Activated naive CD8-positive, alpha-beta T cell (primary cell): ENCODE data around the gene RAB11FIP4.

ENCODE experiments used
- H3K27ac Mint-ChIP-seq: one replicate; pipeline ENCODE4 v1.8.0; 2021; ENCODE audit warnings: mixed read lengths
- H3K27me3 Mint-ChIP-seq: one replicate; pipeline ENCODE4 v1.8.0; 2021; ENCODE audit warnings: mixed read lengths
- H3K36me3 Mint-ChIP-seq: one replicate; pipeline ENCODE4 v1.8.0; 2021; ENCODE audit warnings: mixed read lengths
- H3K4me1 Mint-ChIP-seq: one replicate; pipeline ENCODE4 v1.8.0; 2021; ENCODE audit warnings: low read depth, mixed read lengths
- H3K4me3 Mint-ChIP-seq: one replicate; pipeline ENCODE4 v1.8.0; 2021; ENCODE audit warnings: mild to moderate bottlenecking, mixed read lengths
- H3K9me3 Mint-ChIP-seq: one replicate; pipeline ENCODE4 v1.8.0; 2021; ENCODE audit warnings: low read depth, mixed read lengths

Gene RAB11FIP4

DNA sequence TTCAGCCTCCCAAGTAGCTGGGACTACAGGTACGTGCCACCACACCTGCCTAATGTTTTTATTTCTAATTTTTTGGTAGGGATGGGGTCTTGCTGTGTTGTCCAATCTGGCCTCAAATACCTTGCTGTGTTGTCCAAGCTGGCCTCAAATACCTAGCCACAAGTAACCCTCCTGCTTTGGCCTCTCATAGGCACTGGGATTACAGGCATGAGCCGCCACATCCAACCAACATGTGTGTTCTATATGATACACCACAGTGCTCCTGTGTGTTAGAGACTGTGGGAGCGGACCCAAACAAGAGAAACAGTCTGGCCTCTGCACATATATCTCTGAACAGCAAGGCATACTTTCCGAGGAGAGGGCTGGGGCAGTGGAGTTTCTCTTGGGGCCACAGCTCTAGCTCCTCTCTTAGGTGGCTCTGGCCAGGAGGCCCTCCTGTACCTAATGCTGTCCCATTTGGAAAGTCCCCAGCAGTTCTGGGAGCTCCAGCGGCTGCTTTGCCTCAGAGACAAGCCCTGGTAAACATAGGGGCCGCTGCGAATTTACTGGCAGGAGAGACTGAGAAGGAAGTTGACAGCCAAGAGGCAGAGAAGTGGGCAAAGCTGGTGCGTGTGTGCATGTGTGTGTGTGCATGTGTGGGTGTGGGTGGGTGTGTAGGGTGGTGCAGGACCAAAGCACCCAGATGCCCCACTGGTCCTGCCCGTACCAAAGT, 95.0 kb downstream of the RAB11FIP4 start:
- no peaks in the 10 kb centered on the region for H3K27me3 Mint-ChIP-seq
- peak overlapping the region; percentile 70 for H3K27ac Mint-ChIP-seq
- no peaks in the 10 kb centered on the region for H3K36me3 Mint-ChIP-seq
- peak overlapping the region; percentile 85 for H3K4me3 Mint-ChIP-seq
- H3K4me1 Mint-ChIP-seq: peaks cover 36% of the 10 kb centered on the region
- no peaks in the 10 kb centered on the region for H3K9me3 Mint-ChIP-seq

DNA sequence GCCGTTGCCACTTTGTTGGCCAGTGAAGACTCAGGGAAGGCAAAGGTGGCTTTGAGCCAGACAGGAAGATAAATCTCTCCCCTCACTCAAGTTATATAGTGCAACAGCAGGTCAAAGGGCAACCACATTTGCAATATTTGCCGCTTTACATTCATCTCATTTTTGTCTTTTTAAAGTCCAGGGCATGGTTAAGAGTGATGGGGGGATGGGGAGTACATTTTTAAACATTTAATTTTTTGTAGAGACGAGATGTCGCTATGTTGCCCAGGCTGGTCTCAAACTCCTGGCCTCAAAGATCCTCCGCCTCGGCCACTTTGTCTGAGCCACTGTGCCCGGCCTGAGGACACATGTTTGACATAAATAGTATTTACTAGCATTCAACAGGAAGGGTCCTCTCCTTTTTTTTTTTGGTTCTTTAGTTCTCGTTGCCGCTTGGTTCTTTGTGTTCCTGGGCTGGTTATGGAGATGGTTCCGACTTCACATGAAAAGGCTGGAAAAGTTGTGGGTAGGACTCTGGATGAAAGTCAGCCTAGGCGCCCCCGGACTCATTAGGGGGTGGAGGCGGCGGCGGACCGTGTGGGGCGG, 95.7 kb downstream of the RAB11FIP4 start:
- H3K4me3 Mint-ChIP-seq: peak overlapping the region; percentile 85
- H3K27ac Mint-ChIP-seq: peak overlapping the region; percentile 70
- no peaks in the 10 kb centered on the region for H3K27me3 Mint-ChIP-seq
- H3K4me1 Mint-ChIP-seq: peaks cover 43% of the 10 kb centered on the region
- H3K36me3 Mint-ChIP-seq: no peaks in the 10 kb centered on the region
- H3K9me3 Mint-ChIP-seq: no peaks in the 10 kb centered on the region

DNA sequence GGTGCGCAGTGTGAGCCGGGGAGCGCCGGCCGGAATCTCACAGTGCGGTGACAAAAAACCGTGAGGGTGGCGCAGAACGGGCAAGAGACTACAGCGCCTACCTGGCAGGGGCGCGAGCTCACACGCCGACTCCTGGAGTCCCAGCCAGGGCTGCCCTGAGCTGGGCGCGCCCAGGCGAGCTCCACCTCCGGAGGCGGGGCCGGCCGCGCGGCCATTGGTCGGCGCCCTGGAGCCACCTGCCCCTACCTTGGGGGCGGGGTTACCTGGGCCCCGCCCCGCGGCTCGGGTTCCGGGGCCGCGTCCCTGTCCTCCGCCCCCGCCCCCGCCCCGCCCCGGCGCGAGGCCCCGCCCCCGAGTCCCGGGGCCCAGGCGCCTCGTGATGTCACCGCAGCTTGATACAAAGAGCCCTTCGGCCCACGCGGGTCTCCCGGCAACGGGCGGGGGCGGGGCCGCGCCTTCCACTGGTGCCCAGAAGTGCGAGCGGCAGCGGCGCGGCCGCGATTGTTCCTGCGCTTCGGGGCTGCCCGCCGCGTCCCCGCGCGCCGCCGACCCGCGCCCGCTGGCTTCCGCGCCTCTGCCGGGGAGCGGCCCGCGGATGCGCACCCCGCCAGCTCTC, 96.3 kb downstream of the RAB11FIP4 start:
- peak overlapping the region; percentile 85 for H3K4me3 Mint-ChIP-seq
- peak overlapping the region; percentile 69 for H3K27ac Mint-ChIP-seq
- H3K4me1 Mint-ChIP-seq: peaks cover 49% of the 10 kb centered on the region
- no peaks in the 10 kb centered on the region for H3K27me3 Mint-ChIP-seq
- no peaks in the 10 kb centered on the region for H3K9me3 Mint-ChIP-seq
- H3K36me3 Mint-ChIP-seq: no peaks in the 10 kb centered on the region

DNA sequence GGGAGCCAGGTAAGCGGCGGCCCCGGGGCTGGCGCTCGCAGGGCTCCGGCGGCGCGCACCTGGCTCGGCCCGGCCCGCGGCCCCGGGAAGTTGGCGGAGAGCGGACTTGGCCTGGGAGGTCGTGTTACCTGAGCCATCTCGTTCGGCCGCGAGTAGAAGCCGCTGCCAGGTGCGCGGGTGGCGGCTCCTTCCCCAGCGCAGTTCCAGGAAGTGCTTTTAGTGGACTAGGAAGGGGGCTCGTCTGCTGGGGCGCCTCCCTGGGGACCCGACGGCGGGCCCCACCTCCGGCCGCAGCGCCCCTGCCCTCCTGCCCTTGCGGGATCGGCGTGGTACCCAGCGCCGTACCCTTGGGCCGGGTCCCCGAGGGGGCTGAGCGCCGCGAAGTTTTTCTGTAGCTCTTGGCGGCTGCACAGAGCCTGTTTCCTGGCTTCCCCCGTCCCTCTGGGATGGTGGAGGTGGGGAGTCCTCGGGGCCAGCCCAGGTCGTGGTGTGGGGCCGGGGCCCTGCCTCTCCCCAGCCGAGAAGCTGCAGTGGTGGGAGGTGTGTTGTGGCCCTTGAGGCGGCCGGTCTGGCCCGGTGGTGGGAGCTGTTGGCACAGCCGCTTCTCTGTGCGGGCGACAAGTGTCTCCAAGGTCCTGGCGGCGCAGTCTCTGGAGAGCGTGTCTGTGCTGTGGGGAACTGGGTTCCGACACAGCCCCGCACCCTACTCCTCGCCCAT, 96.9 kb downstream of the RAB11FIP4 start:
- H3K4me1 Mint-ChIP-seq: peaks cover 56% of the 10 kb centered on the region
- H3K36me3 Mint-ChIP-seq: no peaks in the 10 kb centered on the region
- H3K9me3 Mint-ChIP-seq: no peaks in the 10 kb centered on the region
- no peaks in the 10 kb centered on the region for H3K27me3 Mint-ChIP-seq
- peak overlapping the region; percentile 72 for H3K27ac Mint-ChIP-seq
- peak overlapping the region; percentile 90 for H3K4me3 Mint-ChIP-seq

DNA sequence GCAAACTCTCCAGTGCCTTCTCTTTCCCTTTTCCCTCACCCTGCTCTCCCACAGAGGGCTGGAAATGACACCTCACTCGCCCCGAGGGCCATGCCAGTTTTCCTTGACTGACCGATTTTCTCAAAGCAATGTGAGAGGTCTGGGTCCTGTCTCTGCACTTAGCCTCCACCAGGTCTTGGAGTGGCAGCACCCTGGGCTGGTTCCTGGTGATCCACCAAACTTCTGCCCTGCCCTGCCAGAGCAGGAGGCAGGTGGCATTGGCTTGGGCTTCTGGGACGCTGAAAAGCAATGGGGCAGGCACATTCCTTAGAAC, 97.5 kb downstream of the RAB11FIP4 start:
- peak overlapping the region; percentile 90 for H3K4me3 Mint-ChIP-seq
- no peaks in the 10 kb centered on the region for H3K27me3 Mint-ChIP-seq
- H3K4me1 Mint-ChIP-seq: peaks cover 61% of the 10 kb centered on the region
- H3K36me3 Mint-ChIP-seq: no peaks in the 10 kb centered on the region
- H3K9me3 Mint-ChIP-seq: no peaks in the 10 kb centered on the region
- peak overlapping the region; percentile 72 for H3K27ac Mint-ChIP-seq

DNA sequence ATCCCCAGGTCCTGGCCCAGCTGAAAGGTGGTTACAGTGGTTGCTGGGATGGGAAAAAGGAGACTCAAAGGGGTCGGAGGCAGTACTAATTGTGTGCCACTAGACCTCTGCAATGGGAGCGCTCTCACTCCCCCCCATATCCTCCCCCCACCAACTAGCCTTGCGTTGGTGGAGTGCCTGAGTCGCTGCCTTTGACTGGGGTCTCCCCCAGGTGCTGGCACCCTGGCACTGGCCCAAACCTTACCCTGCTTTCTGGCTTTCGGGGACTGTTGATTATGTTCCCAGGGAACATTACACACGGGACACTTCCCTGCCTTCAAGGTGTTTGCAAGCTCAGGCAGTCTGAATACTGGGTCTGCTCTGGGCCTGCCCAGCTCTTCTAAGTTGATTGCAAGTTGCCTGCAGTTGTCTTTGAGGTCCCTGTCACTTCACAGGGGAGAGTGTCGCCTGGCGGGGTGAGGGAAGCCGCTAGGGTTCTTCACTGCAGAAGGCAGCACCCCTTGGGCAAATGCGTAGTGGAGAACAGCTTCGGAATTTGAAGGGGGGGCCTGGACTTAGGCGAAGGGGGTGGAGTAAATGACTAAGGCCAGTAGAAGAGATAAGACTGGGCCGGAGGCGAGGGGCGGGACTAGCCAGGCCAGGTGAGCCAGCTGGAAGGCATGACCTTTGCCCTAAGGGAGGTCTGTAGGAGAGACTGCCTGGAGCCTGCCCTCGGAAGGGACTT, 98.0 kb downstream of the RAB11FIP4 start:
- Mint-ChIP-seq H3K9me3 (no peaks in the 10 kb centered on the region), H3K4me1 (peaks cover 65% of the 10 kb centered on the region), H3K27me3 (no peaks in the 10 kb centered on the region), H3K36me3 (no peaks in the 10 kb centered on the region), H3K4me3 (peak overlapping the region; percentile 90), H3K27ac (peak overlapping the region; percentile 72)

DNA sequence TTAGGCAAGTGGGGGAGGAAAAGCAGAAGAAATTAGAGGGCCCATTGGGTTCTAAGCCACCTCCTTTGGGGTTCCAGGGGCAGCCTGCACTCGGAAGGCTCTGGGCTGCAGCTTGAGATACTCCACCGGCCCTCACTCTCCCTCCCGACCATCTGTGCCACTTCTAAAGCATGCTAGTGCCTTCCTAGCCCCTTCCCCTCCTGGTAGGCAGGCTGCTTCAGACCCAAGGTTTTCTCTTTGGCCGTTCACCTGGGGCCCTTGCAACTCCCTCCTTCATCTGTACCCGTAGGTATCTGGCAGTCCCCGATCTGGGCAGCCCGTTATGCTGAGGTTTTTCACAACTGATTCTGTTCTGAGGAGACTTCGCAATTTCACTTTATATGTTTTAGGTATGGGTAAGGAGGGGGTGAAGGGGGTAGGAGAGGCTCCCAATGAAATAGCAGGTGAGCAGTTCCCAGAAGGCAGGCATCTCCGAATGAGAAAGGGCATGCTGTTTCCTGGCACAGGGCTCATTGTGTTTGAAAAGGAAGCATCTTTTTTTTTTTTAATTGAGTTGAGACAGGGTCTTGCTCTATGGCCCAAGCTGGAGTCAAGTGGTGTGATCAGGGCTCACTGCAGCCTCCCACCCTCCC, 98.7 kb downstream of the RAB11FIP4 start:
- H3K4me3 Mint-ChIP-seq: peak overlapping the region; percentile 90

DNA sequence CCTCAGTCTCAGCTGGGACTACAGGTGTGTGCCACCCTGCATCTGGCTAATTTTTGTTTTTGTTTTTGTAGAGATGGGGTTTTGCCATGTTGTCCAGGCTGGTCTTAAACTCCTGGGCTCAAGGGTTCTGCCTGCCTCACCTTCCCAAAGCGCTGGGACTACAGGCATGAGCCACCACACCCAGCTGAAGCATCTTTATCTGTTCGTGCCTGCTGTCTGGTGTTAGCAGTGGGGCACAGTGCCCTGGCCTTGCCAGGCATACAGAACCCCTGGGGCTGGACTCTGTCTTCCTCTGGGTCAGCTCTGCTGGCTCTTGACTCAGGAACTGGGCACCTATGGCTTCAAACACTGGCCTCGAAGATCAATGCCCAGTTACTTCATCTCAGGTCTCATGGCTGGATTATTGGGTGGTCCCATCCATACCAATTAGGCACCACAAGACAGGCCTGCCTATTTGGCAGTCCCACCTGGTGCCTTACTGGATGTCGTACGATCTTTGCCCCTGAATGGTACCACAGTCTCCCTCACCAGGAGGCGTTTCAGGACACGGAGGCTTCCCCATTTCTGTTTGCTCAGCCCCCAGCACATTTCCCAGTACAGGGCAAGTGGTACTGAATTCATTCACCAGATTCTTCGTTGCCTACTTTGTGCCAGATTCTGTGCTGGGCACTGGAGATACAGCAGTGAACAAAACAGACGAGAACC, 99.3 kb downstream of the RAB11FIP4 start:
- Mint-ChIP-seq H3K27me3 (no peaks in the 10 kb centered on the region), H3K4me1 (peaks cover 77% of the 10 kb centered on the region), H3K4me3 (peak overlapping the region; percentile 60), H3K27ac (peak overlapping the region; percentile 96), H3K36me3 (no peaks in the 10 kb centered on the region), H3K9me3 (no peaks in the 10 kb centered on the region)

More for the DNA sequence above, 98.7 kb downstream of the RAB11FIP4 start:
- Mint-ChIP-seq H3K9me3 (no peaks in the 10 kb centered on the region), H3K4me1 (peaks cover 71% of the 10 kb centered on the region), H3K36me3 (no peaks in the 10 kb centered on the region), H3K27ac (peak overlapping the region; percentile 72), H3K27me3 (no peaks in the 10 kb centered on the region)

DNA sequence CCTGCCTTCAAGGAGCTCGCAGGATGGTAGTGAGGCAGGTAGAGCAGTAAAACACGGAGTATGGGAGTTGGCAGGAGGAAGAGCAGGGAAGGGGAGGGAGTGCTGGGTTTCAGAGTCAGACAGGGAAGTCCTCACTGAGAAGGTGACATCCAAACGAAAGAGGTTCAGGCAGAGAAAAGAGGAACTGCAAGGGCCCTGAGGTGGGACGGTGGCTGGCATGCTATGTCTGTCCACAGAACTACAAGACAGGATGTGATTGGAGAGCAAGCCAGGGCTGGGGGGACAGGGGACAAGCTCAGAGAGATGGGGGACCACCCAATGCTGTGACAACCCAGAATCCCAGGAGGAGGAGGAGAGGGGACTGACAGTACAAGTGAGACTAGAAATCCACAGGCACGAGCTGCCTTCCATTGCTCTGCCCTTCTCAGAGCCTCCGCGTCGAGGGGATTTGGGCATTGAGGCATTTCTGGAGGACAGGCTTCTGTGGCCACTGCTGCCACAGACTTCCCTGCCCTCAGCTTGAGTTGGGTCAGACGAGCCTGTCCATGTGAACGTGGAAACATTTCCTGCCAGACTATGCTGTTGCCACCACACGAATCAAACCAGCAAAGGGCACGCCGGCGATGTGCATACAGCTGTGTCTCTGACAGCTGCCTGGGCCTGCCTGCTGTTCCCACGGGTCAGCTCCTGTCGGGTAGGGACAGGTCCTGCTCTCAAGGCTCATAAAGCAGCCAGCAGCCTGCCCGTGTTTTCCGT, 100.1 kb downstream of the RAB11FIP4 start:
- Mint-ChIP-seq H3K4me1 (peaks cover 82% of the 10 kb centered on the region), H3K27ac (peak overlapping the region; percentile 96), H3K27me3 (no peaks in the 10 kb centered on the region), H3K9me3 (no peaks in the 10 kb centered on the region), H3K36me3 (no peaks in the 10 kb centered on the region), H3K4me3 (peak overlapping the region; percentile 84)

DNA sequence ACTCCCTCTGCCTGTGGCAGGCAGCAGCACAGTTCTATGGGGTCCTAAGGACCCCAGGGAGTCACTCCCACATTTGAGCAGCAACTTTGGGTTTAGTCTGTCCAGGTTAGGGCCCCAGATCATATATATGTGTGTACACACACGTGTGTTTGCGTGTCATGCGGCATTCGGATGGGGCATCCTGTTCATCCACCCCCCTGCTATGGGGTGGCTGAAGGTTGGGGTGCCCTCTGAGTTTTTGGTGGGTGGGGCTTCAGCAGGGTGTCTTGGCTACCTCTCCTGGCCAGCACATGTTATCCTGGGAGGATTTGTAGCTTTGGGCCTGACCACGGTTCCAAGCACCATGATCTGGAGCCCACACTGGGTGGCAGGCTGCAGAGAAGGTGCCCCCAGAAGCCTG, 100.7 kb downstream of the RAB11FIP4 start:
- Mint-ChIP-seq H3K9me3 (no peaks in the 10 kb centered on the region), H3K27me3 (no peaks in the 10 kb centered on the region), H3K36me3 (no peaks in the 10 kb centered on the region), H3K4me1 (peaks cover 82% of the 10 kb centered on the region), H3K27ac (peak overlapping the region; percentile 96), H3K4me3 (peak overlapping the region; percentile 84)

DNA sequence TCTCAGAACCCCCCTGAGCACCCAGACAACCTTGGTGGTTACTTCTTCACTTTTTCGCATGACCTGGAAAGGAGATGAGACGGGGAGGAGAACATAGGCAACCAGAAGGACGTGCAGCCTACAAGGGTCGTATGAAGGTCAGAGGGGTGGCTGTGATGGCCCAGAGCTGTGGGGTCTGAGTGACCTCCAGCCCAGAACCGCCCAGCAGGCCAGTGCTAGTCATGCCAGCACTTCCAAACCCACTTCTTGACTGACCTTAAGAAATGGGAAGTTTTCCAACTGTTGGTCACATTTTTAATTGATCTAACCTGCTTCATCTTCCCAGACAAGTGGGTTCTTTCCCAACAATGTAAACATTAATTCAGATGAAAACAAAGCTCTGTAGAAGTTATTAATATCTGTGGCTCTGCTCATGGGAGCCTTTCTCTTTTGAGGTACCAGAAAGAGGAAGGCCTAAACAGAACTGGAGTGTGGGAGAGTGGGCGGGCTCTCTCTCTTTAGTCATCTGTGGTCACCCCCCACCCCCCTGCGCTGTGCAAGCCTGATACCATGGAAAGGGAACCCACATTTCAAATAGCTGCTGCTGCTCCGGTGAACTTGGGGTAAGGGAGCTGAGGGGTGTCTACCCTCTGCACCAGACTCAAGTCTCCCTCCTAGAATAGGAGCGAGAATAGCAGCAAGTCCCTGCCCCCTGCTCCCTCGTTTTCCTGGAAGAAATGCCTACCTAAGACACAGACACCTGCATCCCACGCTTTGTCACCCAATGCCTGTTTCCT, 101.6 kb downstream of the RAB11FIP4 start:
- peak overlapping the region; percentile 84 for H3K4me3 Mint-ChIP-seq
- peak overlapping the region; percentile 96 for H3K27ac Mint-ChIP-seq
- H3K27me3 Mint-ChIP-seq: no peaks in the 10 kb centered on the region
- H3K9me3 Mint-ChIP-seq: no peaks in the 10 kb centered on the region
- H3K36me3 Mint-ChIP-seq: no peaks in the 10 kb centered on the region
- H3K4me1 Mint-ChIP-seq: peaks cover 85% of the 10 kb centered on the region

DNA sequence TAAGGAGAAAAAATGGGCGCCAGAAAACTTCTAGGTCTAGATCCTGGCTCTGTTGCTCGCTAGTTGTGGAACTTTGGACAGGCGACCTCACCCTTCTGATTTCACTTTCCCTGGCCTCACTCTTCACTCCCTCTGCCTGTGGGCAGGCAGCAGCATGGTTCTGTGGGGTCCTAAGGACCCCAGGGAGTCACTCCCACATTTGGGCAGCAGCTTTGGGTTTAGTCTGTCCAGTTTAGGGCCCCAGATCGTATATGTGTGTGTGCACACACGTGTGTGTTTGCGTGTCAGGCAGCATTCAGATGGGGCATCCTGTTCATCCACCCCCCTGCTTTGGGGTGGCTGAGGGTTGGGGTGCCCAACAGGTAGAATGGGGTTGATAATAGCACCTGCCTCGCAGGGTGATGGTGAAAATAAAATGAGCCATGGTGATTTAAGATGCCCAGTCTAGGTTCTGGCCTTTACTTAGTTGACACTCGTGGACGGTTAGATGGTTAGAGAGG, 102.2 kb downstream of the RAB11FIP4 start:
- H3K4me3 Mint-ChIP-seq: peak overlapping the region; percentile 84
- H3K27ac Mint-ChIP-seq: peak overlapping the region; percentile 96
- no peaks in the 10 kb centered on the region for H3K9me3 Mint-ChIP-seq
- H3K4me1 Mint-ChIP-seq: peaks cover 88% of the 10 kb centered on the region
- no peaks in the 10 kb centered on the region for H3K36me3 Mint-ChIP-seq
- H3K27me3 Mint-ChIP-seq: no peaks in the 10 kb centered on the region
